Measurements from ENCODE around the gene CCDC13.

The CCDC13 gene

GRCh38 chr3:42799376-42799775 lies 26.3 kb upstream of the CCDC13 start:
- DNase-seq (ENCODE audit: low read depth), result no peak
- H3K4me3 ChIP-seq (ENCODE audit: control insufficient read depth, low read depth, low read length), result no peak overlapping the region
- TF ChIP-seq CTCF (IDR thresholded peaks at IDR 0.05; ENCODE audit: control insufficient read depth, insufficient read depth, low read depth, low read length, missing control alignments), result no peak

- TF ChIP-seq CTCF (IDR thresholded peaks at IDR 0.05; ENCODE audit: control insufficient read depth, insufficient read depth, low read depth, low read length, missing control alignments), result no peak
- no peak for DNase-seq (ENCODE audit: low read depth)
- H3K4me3 ChIP-seq (ENCODE audit: control insufficient read depth, low read depth, low read length), result no peak overlapping the region
Observed at GRCh38 chr3:42796332-42796885, 23.4 kb upstream of the CCDC13 start.

- no peak for TF ChIP-seq CTCF (IDR thresholded peaks at IDR 0.05; ENCODE audit: control insufficient read depth, insufficient read depth, low read depth, low read length, missing control alignments)
- no peak for DNase-seq (ENCODE audit: low read depth)
- H3K4me3 ChIP-seq (ENCODE audit: control insufficient read depth, low read depth, low read length), result no peak overlapping the region
Observed at GRCh38 chr3:42795621-42796181, 22.6 kb upstream of the CCDC13 start.

GRCh38 chr3:42790714-42791229 lies 17.7 kb upstream of the CCDC13 start:
- no peak for DNase-seq (ENCODE audit: low read depth)
- TF ChIP-seq CTCF (IDR thresholded peaks at IDR 0.05; ENCODE audit: control insufficient read depth, insufficient read depth, low read depth, low read length, missing control alignments), result no peak
- no peak overlapping the region for H3K4me3 ChIP-seq (ENCODE audit: control insufficient read depth, low read depth, low read length)

GRCh38 chr3:42786631-42787030 lies 13.6 kb upstream of the CCDC13 start:
- no peak for TF ChIP-seq CTCF (IDR thresholded peaks at IDR 0.05; ENCODE audit: control insufficient read depth, insufficient read depth, low read depth, low read length, missing control alignments)
- DNase-seq (ENCODE audit: low read depth), result no peak
- no peak overlapping the region for H3K4me3 ChIP-seq (ENCODE audit: control insufficient read depth, low read depth, low read length)

GRCh38 chr3:42786212-42786611 lies 13.2 kb upstream of the CCDC13 start:
- no peak for TF ChIP-seq CTCF (IDR thresholded peaks at IDR 0.05; ENCODE audit: control insufficient read depth, insufficient read depth, low read depth, low read length, missing control alignments)
- DNase-seq (ENCODE audit: low read depth), result no peak
- H3K4me3 ChIP-seq (ENCODE audit: control insufficient read depth, low read depth, low read length), result no peak overlapping the region
